GM23338 (cell line): ENCODE data around the gene MINDY4. TPM values are rescaled to one million over a fixed set of nuclear protein-coding genes. Genes with fewer than 3 reads are reported as not detected.

Source experiments
- ATAC-seq: fragments of 200-7000 bp; cut with Tn5 transposase; 3 replicates; pipeline ENCODE4 v1.9.1; 2020
- DNase-seq: peaks from one replicate; pipeline ENCODE4 v3.0.0-alpha.2; 2015; ENCODE audit warnings: low spot score
- H2AFZ ChIP-seq: fragments of 200-600 bp; sonication (generic); 2 replicates; pipeline ENCODE4 v1.8.0; 2016; ENCODE audit warnings: antibody characterized with exemption, mild to moderate bottlenecking, moderate library complexity
- H3F3A ChIP-seq: fragments of 200-600 bp; sonication (generic); replicated peaks from 2 replicates; pipeline ENCODE4 v1.8.0; 2017; ENCODE audit warnings: antibody characterized with exemption, mixed run types, low read depth
- H3K27ac ChIP-seq: fragments of 200-600 bp; sonication (generic); 2 replicates; pipeline ENCODE4 v1.6.1; 2016; ENCODE audit warnings: low read depth
- H3K27me3 ChIP-seq: fragments of 200-600 bp; sonication (generic); 2 replicates; pipeline ENCODE4 v1.8.0; 2016; ENCODE audit warnings: mild to moderate bottlenecking, mixed run types, moderate library complexity; ENCODE audit not compliant: insufficient read depth
- H3K36me3 ChIP-seq: fragments of 200-600 bp; sonication (generic); 2 replicates; pipeline ENCODE4 v1.8.0; 2016; ENCODE audit warnings: mild to moderate bottlenecking; ENCODE audit not compliant: insufficient read depth
- H3K4me1 ChIP-seq: fragments of 200-600 bp; sonication (generic); 2 replicates; pipeline ENCODE4 v1.8.0; 2016; ENCODE audit warnings: mild to moderate bottlenecking, moderate library complexity; ENCODE audit not compliant: insufficient read depth
- H3K4me2 ChIP-seq: fragments of 200-600 bp; sonication (generic); 2 replicates; pipeline ENCODE4 v1.7.1; 2017; ENCODE audit warnings: mixed run types
- H3K4me3 ChIP-seq: fragments of 200-600 bp; sonication (generic); 2 replicates; pipeline ENCODE4 v1.6.1; 2016; ENCODE audit warnings: mixed run types
- H3K79me2 ChIP-seq: fragments of 200-600 bp; sonication (generic); replicated peaks from 2 replicates; pipeline ENCODE4 v1.8.0; 2017; ENCODE audit warnings: mild to moderate bottlenecking; ENCODE audit not compliant: insufficient read depth
- H3K9me2 ChIP-seq: fragments of 200-600 bp; sonication (generic); 2 replicates; pipeline ENCODE4 v1.8.0; 2017; ENCODE audit not compliant: insufficient read depth
- H4K20me1 ChIP-seq: fragments of 200-600 bp; sonication (generic); replicated peaks from 2 replicates; pipeline ENCODE4 v1.8.0; 2017; ENCODE audit warnings: mild to moderate bottlenecking; ENCODE audit not compliant: insufficient read depth
- H3K27ac Mint-ChIP-seq: 2 replicates; pipeline ENCODE4 v1.8.0; 2020; ENCODE audit warnings: inconsistent platforms, mild to moderate bottlenecking, moderate library complexity, mixed read lengths
- H3K27me3 Mint-ChIP-seq: 3 replicates; pipeline ENCODE4 v1.8.0; 2022; ENCODE audit warnings: low read depth, mild to moderate bottlenecking, moderate library complexity, mixed read lengths, inconsistent platforms; ENCODE audit not compliant: insufficient read depth, poor library complexity
- H3K36me3 Mint-ChIP-seq: 3 replicates; pipeline ENCODE4 v1.8.0; 2021; ENCODE audit warnings: low read depth, mild to moderate bottlenecking, inconsistent platforms, moderate library complexity, mixed read lengths
- H3K4me1 Mint-ChIP-seq: 3 replicates; pipeline ENCODE4 v1.8.0; 2020; ENCODE audit warnings: mild to moderate bottlenecking, inconsistent platforms, mixed read lengths
- H3K4me3 Mint-ChIP-seq: 3 replicates; pipeline ENCODE4 v1.8.0; 2021; ENCODE audit warnings: moderate library complexity, mild to moderate bottlenecking, inconsistent platforms, mixed read lengths
- H3K9me3 Mint-ChIP-seq: 3 replicates; pipeline ENCODE4 v1.8.0; 2020; ENCODE audit warnings: moderate library complexity, mild to moderate bottlenecking, inconsistent platforms, mixed read lengths
- EZH2 ChIP-seq: fragments of 200-600 bp; sonication (generic); IDR thresholded peaks from one replicate; pipeline ENCODE4 v1.8.0; 2017; ENCODE audit warnings: antibody characterized with exemption, mild to moderate bottlenecking, low read depth; ENCODE audit not compliant: unreplicated experiment
- polyA plus RNA-seq: library from polyadenylated mRNA; unstranded; fragments of >200 nt; fragmentation: Nextera tagmentation; extraction: Ambion mirVana; gene quantifications from 2 replicates; pipeline ENCODE4 v1.2.1, GENCODE V29; 2016
- total RNA-seq: library from RNA; depleted of rRNA; stranded (reverse); fragments of >200 nt; shearing (Covaris generic); gene quantifications from 2 replicates; pipeline ENCODE4 v1.2.3, GENCODE V29; 2014
- TF ChIP-seq, protein P1 (sequence below): IDR thresholded peaks from one replicate; pipeline ENCODE4 v1.6.1; 2018; ENCODE audit warnings: antibody characterized with exemption; ENCODE audit not compliant: unreplicated experiment
- TF ChIP-seq, protein P2 (sequence below): fragments of 250-450 bp; sonication (Bioruptor Pico); IDR thresholded peaks from 2 replicates; pipeline ENCODE4 v1.5.0; 2020; ENCODE audit warnings: mild to moderate bottlenecking, moderate library complexity

The MINDY4 gene
- total and polyA plus RNA-seq, 2 experiments from 2014 or later: 1.7 to 4.4 TPM

DNA sequence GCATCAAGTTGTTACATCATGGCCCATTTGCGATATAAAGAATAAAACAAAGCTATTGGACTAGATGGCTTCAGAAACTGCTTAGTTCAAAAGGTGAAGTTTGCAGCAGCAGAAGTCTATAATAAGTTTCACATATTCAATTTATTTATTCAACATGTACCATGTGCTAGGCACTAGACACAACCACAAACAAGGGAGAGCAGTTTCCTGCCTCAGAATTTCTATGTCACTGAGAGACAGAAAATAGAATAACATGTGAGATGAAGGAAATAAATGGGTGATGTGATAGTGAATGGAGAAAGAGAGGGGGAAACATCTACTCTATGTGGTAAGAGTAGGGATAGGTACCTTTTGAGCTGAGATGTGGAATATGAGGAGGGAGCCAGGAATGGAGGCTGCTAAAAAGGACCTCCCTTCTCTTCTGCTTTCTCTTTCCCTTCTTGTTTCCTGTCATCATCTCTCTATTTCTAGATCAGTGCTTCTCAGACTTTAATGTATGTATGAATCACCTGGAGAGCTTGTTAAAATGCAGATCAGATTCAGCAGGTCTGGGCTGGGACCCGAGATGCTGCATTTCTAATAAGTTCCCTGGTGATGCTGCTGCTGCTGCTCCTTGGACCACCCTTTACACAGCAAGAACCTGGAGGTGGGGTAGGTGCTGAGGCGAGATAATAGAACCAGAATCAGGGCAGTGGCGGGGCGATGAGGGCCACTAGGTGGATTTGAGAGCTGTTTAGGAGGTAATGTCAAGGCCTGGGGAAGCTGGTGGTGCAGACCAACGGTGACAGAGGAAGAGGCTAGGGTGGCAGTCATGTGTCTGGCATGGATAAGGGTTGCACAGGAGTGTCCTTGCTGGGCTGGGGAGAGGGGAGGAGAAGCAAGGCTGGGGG lies 32.9 kb upstream of the MINDY4 start:
- H3K9me3 Mint-ChIP-seq: peaks cover 4% of the 10 kb centered on the region; the same call in 2 of the 3 replicates
- H3K4me3 Mint-ChIP-seq: no peak overlapping the region
- no peaks in the 10 kb centered on the region for H3K4me1 ChIP-seq
- H3K4me2 ChIP-seq: no peak overlapping the region
- peaks cover 4% of the 10 kb centered on the region; the same call in 2 of the 3 replicates for H3K36me3 Mint-ChIP-seq
- no peak for DNase-seq
- ATAC-seq: no peak
- H3K4me3 ChIP-seq: no peak overlapping the region
- H4K20me1 ChIP-seq: no peaks in the 10 kb centered on the region
- no peak overlapping the region for H3K27ac Mint-ChIP-seq
- no peaks in the 10 kb centered on the region for H3K79me2 ChIP-seq
- TF ChIP-seq, protein P1, sequence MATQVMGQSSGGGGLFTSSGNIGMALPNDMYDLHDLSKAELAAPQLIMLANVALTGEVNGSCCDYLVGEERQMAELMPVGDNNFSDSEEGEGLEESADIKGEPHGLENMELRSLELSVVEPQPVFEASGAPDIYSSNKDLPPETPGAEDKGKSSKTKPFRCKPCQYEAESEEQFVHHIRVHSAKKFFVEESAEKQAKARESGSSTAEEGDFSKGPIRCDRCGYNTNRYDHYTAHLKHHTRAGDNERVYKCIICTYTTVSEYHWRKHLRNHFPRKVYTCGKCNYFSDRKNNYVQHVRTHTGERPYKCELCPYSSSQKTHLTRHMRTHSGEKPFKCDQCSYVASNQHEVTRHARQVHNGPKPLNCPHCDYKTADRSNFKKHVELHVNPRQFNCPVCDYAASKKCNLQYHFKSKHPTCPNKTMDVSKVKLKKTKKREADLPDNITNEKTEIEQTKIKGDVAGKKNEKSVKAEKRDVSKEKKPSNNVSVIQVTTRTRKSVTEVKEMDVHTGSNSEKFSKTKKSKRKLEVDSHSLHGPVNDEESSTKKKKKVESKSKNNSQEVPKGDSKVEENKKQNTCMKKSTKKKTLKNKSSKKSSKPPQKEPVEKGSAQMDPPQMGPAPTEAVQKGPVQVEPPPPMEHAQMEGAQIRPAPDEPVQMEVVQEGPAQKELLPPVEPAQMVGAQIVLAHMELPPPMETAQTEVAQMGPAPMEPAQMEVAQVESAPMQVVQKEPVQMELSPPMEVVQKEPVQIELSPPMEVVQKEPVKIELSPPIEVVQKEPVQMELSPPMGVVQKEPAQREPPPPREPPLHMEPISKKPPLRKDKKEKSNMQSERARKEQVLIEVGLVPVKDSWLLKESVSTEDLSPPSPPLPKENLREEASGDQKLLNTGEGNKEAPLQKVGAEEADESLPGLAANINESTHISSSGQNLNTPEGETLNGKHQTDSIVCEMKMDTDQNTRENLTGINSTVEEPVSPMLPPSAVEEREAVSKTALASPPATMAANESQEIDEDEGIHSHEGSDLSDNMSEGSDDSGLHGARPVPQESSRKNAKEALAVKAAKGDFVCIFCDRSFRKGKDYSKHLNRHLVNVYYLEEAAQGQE: no peak
- TF ChIP-seq, protein P2, sequence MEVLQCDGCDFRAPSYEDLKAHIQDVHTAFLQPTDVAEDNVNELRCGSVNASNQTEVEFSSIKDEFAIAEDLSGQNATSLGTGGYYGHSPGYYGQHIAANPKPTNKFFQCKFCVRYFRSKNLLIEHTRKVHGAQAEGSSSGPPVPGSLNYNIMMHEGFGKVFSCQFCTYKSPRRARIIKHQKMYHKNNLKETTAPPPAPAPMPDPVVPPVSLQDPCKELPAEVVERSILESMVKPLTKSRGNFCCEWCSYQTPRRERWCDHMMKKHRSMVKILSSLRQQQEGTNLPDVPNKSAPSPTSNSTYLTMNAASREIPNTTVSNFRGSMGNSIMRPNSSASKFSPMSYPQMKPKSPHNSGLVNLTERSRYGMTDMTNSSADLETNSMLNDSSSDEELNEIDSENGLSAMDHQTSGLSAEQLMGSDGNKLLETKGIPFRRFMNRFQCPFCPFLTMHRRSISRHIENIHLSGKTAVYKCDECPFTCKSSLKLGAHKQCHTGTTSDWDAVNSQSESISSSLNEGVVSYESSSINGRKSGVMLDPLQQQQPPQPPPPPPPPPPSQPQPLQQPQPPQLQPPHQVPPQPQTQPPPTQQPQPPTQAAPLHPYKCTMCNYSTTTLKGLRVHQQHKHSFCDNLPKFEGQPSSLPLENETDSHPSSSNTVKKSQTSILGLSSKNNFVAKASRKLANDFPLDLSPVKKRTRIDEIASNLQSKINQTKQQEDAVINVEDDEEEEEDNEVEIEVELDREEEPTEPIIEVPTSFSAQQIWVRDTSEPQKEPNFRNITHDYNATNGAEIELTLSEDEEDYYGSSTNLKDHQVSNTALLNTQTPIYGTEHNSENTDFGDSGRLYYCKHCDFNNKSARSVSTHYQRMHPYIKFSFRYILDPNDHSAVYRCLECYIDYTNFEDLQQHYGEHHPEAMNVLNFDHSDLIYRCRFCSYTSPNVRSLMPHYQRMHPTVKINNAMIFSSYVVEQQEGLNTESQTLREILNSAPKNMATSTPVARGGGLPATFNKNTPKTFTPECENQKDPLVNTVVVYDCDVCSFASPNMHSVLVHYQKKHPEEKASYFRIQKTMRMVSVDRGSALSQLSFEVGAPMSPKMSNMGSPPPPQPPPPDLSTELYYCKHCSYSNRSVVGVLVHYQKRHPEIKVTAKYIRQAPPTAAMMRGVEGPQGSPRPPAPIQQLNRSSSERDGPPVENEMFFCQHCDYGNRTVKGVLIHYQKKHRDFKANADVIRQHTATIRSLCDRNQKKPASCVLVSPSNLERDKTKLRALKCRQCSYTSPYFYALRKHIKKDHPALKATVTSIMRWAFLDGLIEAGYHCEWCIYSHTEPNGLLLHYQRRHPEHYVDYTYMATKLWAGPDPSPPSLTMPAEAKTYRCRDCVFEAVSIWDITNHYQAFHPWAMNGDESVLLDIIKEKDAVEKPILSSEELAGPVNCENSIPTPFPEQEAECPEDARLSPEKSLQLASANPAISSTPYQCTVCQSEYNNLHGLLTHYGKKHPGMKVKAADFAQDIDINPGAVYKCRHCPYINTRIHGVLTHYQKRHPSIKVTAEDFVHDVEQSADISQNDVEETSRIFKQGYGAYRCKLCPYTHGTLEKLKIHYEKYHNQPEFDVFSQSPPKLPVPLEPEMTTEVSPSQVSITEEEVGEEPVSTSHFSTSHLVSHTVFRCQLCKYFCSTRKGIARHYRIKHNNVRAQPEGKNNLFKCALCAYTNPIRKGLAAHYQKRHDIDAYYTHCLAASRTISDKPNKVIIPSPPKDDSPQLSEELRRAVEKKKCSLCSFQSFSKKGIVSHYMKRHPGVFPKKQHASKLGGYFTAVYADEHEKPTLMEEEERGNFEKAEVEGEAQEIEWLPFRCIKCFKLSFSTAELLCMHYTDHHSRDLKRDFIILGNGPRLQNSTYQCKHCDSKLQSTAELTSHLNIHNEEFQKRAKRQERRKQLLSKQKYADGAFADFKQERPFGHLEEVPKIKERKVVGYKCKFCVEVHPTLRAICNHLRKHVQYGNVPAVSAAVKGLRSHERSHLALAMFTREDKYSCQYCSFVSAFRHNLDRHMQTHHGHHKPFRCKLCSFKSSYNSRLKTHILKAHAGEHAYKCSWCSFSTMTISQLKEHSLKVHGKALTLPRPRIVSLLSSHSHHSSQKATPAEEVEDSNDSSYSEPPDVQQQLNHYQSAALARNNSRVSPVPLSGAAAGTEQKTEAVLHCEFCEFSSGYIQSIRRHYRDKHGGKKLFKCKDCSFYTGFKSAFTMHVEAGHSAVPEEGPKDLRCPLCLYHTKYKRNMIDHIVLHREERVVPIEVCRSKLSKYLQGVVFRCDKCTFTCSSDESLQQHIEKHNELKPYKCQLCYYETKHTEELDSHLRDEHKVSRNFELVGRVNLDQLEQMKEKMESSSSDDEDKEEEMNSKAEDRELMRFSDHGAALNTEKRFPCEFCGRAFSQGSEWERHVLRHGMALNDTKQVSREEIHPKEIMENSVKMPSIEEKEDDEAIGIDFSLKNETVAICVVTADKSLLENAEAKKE (CRISPR knock-in tag): no peak
- no peak for TF ChIP-seq EZH2
- H3K27me3 Mint-ChIP-seq: peaks cover 7% of the 10 kb centered on the region
- H3K36me3 ChIP-seq: no peaks in the 10 kb centered on the region
- no peaks in the 10 kb centered on the region for H3F3A ChIP-seq
- H3K9me2 ChIP-seq: 0 out of 2 replicates have a peak, but pooled peaks cover 2% of the 10 kb centered on the region
- no peak overlapping the region for H3K27ac ChIP-seq
- no peaks in the 10 kb centered on the region for H3K27me3 ChIP-seq
- peaks cover 5% of the 10 kb centered on the region for H3K4me1 Mint-ChIP-seq
- no peak overlapping the region for H2AFZ ChIP-seq
